ENCODE measurements around the gene HDAC4. TPM values are rescaled to one million over a fixed set of nuclear protein-coding genes. Genes with fewer than 3 reads are reported as not detected.
A peak's percentile ranks its signal among the peaks of the same experiment; 100 is the strongest.

HDAC4 gene
- total and polyA plus RNA-seq, 2 experiments from 2014 or later, result 8.1 to 41.8 TPM

DNA sequence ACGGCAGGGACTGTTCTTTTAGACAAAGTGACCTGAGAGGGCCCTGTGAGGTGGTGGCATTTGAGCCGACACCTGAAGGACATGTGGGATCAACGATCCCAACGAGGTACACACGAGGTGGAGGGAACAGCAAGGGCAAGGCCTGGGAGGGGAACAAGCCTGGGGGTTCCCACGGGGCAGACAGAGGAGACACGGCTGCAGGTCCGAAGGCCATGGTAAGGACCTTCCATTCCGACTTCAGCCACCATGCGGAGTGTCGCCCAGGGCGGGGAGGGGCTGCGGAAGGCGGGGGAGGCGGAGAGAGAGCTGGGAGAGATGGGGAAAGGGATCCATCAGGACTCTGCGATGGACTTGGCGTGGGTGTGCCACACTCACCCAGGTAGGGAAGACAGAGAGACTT lies 151.8 kb downstream of the HDAC4 start (continued):
- TF ChIP-seq CTCF (conservative IDR thresholded peaks at IDR 0.05; ENCODE audit: low read depth in 2 of 2) (no peak), POLR2AphosphoS5 (IDR thresholded peaks at IDR 0.05; ENCODE audit: low read depth) (no peak), CREB1 (CRISPR knock-in tag; IDR thresholded peaks at IDR 0.05; ENCODE audit: low read depth) (no peak)
- TF ChIP-seq, protein P1, sequence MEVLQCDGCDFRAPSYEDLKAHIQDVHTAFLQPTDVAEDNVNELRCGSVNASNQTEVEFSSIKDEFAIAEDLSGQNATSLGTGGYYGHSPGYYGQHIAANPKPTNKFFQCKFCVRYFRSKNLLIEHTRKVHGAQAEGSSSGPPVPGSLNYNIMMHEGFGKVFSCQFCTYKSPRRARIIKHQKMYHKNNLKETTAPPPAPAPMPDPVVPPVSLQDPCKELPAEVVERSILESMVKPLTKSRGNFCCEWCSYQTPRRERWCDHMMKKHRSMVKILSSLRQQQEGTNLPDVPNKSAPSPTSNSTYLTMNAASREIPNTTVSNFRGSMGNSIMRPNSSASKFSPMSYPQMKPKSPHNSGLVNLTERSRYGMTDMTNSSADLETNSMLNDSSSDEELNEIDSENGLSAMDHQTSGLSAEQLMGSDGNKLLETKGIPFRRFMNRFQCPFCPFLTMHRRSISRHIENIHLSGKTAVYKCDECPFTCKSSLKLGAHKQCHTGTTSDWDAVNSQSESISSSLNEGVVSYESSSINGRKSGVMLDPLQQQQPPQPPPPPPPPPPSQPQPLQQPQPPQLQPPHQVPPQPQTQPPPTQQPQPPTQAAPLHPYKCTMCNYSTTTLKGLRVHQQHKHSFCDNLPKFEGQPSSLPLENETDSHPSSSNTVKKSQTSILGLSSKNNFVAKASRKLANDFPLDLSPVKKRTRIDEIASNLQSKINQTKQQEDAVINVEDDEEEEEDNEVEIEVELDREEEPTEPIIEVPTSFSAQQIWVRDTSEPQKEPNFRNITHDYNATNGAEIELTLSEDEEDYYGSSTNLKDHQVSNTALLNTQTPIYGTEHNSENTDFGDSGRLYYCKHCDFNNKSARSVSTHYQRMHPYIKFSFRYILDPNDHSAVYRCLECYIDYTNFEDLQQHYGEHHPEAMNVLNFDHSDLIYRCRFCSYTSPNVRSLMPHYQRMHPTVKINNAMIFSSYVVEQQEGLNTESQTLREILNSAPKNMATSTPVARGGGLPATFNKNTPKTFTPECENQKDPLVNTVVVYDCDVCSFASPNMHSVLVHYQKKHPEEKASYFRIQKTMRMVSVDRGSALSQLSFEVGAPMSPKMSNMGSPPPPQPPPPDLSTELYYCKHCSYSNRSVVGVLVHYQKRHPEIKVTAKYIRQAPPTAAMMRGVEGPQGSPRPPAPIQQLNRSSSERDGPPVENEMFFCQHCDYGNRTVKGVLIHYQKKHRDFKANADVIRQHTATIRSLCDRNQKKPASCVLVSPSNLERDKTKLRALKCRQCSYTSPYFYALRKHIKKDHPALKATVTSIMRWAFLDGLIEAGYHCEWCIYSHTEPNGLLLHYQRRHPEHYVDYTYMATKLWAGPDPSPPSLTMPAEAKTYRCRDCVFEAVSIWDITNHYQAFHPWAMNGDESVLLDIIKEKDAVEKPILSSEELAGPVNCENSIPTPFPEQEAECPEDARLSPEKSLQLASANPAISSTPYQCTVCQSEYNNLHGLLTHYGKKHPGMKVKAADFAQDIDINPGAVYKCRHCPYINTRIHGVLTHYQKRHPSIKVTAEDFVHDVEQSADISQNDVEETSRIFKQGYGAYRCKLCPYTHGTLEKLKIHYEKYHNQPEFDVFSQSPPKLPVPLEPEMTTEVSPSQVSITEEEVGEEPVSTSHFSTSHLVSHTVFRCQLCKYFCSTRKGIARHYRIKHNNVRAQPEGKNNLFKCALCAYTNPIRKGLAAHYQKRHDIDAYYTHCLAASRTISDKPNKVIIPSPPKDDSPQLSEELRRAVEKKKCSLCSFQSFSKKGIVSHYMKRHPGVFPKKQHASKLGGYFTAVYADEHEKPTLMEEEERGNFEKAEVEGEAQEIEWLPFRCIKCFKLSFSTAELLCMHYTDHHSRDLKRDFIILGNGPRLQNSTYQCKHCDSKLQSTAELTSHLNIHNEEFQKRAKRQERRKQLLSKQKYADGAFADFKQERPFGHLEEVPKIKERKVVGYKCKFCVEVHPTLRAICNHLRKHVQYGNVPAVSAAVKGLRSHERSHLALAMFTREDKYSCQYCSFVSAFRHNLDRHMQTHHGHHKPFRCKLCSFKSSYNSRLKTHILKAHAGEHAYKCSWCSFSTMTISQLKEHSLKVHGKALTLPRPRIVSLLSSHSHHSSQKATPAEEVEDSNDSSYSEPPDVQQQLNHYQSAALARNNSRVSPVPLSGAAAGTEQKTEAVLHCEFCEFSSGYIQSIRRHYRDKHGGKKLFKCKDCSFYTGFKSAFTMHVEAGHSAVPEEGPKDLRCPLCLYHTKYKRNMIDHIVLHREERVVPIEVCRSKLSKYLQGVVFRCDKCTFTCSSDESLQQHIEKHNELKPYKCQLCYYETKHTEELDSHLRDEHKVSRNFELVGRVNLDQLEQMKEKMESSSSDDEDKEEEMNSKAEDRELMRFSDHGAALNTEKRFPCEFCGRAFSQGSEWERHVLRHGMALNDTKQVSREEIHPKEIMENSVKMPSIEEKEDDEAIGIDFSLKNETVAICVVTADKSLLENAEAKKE (CRISPR knock-in tag; IDR thresholded peaks at IDR 0.05), result no peak

- Histone ChIP-seq H4K20me1 (replicated peaks; ENCODE audit: insufficient read depth) (peaks cover 13% of the 10 kb centered on the region), H2AFZ (no peak overlapping the region), H3K36me3 (ENCODE audit: insufficient read depth) (no peaks in the 10 kb centered on the region), H3K4me1 (ENCODE audit: insufficient read depth) (peaks cover 7% of the 10 kb centered on the region), H3K79me2 (replicated peaks; ENCODE audit: insufficient read depth) (peaks cover 91% of the 10 kb centered on the region), H3K4me2 (no peak overlapping the region), H3K27ac (ENCODE audit: low read depth) (peak overlapping the region; percentile 50; the same call in 1 of the 2 replicates), H3K9me2 (ENCODE audit: insufficient read depth) (no peaks in the 10 kb centered on the region), H3K27me3 (ENCODE audit: insufficient read depth) (no peaks in the 10 kb centered on the region), H3F3A (replicated peaks; ENCODE audit: low read depth) (no peaks in the 10 kb centered on the region), H3K4me3 (no peak overlapping the region)
- Mint-ChIP-seq H3K4me1 (peaks cover 60% of the 10 kb centered on the region), H3K4me3 (no peak overlapping the region), H3K27me3 (ENCODE audit: insufficient read depth, low read depth, poor library complexity) (peaks cover 23% of the 10 kb centered on the region), H3K36me3 (ENCODE audit: low read depth) (no peaks in the 10 kb centered on the region), H3K9me3 (no peaks in the 10 kb centered on the region), H3K27ac (peak overlapping the region; percentile 31; the same call in 1 of the 2 replicates)
- ATAC-seq (no peak), DNase-seq (ENCODE audit: low spot score) (no peak)
- TF ChIP-seq POLR2AphosphoS5 (IDR thresholded peaks at IDR 0.05; ENCODE audit: low read depth) (no peak), NANOG (IDR thresholded peaks at IDR 0.05; ENCODE audit: borderline replicate concordance) (no peak), CREB1 (CRISPR knock-in tag; IDR thresholded peaks at IDR 0.05; ENCODE audit: low read depth) (no peak), ETS1 (IDR thresholded peaks at IDR 0.05) (no peak), EZH2phosphoT487 (IDR thresholded peaks at IDR 0.05; ENCODE audit: unreplicated experiment) (no peak), JUNB (IDR thresholded peaks at IDR 0.05; ENCODE audit: unreplicated experiment) (no peak), ZNF331 (CRISPR knock-in tag; IDR thresholded peaks at IDR 0.05; ENCODE audit: low read depth) (no peak), EZH2 (IDR thresholded peaks at IDR 0.05; ENCODE audit: low read depth, unreplicated experiment) (no peak)
- TF ChIP-seq, protein P2, sequence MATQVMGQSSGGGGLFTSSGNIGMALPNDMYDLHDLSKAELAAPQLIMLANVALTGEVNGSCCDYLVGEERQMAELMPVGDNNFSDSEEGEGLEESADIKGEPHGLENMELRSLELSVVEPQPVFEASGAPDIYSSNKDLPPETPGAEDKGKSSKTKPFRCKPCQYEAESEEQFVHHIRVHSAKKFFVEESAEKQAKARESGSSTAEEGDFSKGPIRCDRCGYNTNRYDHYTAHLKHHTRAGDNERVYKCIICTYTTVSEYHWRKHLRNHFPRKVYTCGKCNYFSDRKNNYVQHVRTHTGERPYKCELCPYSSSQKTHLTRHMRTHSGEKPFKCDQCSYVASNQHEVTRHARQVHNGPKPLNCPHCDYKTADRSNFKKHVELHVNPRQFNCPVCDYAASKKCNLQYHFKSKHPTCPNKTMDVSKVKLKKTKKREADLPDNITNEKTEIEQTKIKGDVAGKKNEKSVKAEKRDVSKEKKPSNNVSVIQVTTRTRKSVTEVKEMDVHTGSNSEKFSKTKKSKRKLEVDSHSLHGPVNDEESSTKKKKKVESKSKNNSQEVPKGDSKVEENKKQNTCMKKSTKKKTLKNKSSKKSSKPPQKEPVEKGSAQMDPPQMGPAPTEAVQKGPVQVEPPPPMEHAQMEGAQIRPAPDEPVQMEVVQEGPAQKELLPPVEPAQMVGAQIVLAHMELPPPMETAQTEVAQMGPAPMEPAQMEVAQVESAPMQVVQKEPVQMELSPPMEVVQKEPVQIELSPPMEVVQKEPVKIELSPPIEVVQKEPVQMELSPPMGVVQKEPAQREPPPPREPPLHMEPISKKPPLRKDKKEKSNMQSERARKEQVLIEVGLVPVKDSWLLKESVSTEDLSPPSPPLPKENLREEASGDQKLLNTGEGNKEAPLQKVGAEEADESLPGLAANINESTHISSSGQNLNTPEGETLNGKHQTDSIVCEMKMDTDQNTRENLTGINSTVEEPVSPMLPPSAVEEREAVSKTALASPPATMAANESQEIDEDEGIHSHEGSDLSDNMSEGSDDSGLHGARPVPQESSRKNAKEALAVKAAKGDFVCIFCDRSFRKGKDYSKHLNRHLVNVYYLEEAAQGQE (IDR thresholded peaks at IDR 0.05; ENCODE audit: unreplicated experiment), result no peak
Observed at GRCh38 chr2:239247401-239248245, 153.2 kb downstream of the HDAC4 start.

Data from GM23338 (cell line).